Stomach (tissue), 4 donors: ENCODE results near the gene PXYLP1.

ENCODE experiments used
- EP300 ChIP-seq: sonication (generic); formaldehyde crosslinking; IDR thresholded peaks from one replicate; pipeline ENCODE4 v1.6.1; 2017; ENCODE audit warnings: antibody characterized with exemption
- POLR2A ChIP-seq, 4 donors: fragments of 450-650 bp; IDR thresholded peaks; one replicate each; pipeline ENCODE4 v1.6.1; 2016; ENCODE audit warnings: antibody characterized with exemption in 4 of 4, control low read depth in 2 of 4, mild to moderate bottlenecking in 1 of 4, moderate library complexity in 1 of 4
- POLR2AphosphoS5 ChIP-seq, 3 donors: sonication (generic); formaldehyde crosslinking; IDR thresholded peaks; one replicate each; pipeline ENCODE4 v1.6.1; 2016; ENCODE audit warnings: antibody characterized with exemption in 3 of 3
- TF ChIP-seq, protein P1 (sequence below), 7 experiments: fragments of 450-650 bp in 4 of 7; fragments of 200-600 bp in 3 of 7; sonication (generic) in 3 of 7; IDR thresholded peaks; one replicate each; pipeline ENCODE4 v1.5.1; 2016 to 2019; ENCODE audit warnings: antibody characterized with exemption in 7 of 7, control low read depth in 2 of 7, mild to moderate bottlenecking in 1 of 7

DNA sequence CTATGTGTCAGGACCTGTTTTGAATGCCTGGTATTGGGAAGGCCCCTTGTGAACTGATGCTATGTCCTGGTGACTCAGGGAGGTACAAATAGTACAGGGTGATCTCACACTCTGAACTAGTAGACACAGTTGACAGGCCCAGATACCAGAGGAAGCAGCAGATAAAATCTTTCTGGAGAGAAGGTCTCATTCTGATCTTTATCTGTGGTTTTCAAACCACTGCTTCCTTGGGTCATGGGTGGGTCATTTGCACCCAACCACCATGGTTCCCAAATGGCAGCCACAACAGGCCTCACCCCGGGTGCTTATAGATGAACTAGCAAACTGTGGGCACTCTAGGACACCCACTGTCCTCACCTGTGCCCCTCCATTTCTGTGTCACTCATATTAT is 43.4 kb downstream of the PXYLP1 start:
- TF ChIP-seq POLR2A (IDR thresholded peaks at IDR 0.05) (no peak), POLR2AphosphoS5 (IDR thresholded peaks at IDR 0.05) (no peak), EP300 (no peak)
- TF ChIP-seq, protein P1, sequence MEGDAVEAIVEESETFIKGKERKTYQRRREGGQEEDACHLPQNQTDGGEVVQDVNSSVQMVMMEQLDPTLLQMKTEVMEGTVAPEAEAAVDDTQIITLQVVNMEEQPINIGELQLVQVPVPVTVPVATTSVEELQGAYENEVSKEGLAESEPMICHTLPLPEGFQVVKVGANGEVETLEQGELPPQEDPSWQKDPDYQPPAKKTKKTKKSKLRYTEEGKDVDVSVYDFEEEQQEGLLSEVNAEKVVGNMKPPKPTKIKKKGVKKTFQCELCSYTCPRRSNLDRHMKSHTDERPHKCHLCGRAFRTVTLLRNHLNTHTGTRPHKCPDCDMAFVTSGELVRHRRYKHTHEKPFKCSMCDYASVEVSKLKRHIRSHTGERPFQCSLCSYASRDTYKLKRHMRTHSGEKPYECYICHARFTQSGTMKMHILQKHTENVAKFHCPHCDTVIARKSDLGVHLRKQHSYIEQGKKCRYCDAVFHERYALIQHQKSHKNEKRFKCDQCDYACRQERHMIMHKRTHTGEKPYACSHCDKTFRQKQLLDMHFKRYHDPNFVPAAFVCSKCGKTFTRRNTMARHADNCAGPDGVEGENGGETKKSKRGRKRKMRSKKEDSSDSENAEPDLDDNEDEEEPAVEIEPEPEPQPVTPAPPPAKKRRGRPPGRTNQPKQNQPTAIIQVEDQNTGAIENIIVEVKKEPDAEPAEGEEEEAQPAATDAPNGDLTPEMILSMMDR (IDR thresholded peaks at IDR 0.05) = no peak
